RPMI7951 (cell line): ENCODE results near the gene SEMA6D. TPM values are rescaled to one million over a fixed set of nuclear protein-coding genes. Genes with fewer than 3 reads are reported as not detected.

Experiments used
- DNase-seq: peaks from one replicate; pipeline ENCODE4 v3.0.0-alpha.2; 2012; ENCODE audit warnings: low read depth
- total RNA-seq: library from RNA; depleted of rRNA; stranded (reverse); fragments of >200 nt; shearing (Covaris generic); gene quantifications from 2 replicates; pipeline ENCODE4 v1.2.3, GENCODE V29; 2014

Gene SEMA6D
- total RNA-seq, 1 experiment from 2014 or later, result 1.6 TPM

GRCh38 chr15:47787875-47788274 lies 70.6 kb downstream of the SEMA6D start:
- DNase-seq, result no peak

- no peak for DNase-seq
Measured at GRCh38 chr15:47788685-47789084, 71.4 kb downstream of the SEMA6D start.

- DNase-seq, result no peak
Measured at GRCh38 chr15:47791161-47791560, 73.9 kb downstream of the SEMA6D start.

GRCh38 chr15:47792231-47792630 lies 74.9 kb downstream of the SEMA6D start:
- no peak for DNase-seq

DNA sequence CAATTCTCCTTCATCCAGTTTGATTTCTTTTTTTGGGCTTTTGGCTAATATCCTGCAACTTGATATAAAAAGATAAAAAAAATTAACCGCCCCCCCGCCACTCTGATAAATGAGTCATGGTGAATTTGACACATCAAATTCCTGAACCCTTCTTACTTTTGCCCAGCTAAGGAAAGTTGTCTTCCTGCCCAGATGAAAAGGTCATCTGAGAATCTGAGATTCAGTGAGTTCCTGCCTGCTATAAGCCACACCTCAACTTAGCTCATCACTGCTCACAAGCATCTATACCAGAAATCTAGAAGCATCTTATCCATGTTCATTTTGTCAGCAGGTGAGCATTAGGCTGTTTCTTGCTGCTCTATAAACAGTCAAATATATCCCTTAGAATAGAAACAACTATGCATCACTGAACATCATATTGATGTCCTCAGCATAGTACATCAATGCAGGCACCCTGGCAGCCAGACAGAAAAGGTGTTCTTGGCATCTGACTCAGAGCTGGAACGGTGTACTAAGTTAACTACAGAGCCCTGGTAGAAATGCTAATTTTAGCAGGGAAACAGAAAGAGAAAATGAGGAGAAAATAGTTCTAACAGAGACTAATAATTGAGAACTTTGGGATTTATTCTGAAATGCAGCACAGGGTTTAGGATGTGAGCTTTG lies 77.1 kb downstream of the SEMA6D start:
- no peak for DNase-seq

- no peak for DNase-seq
Measured at GRCh38 chr15:47795864-47796263, 78.6 kb downstream of the SEMA6D start.

- no peak for DNase-seq
Measured at GRCh38 chr15:47796339-47796738, 79.0 kb downstream of the SEMA6D start.

DNA sequence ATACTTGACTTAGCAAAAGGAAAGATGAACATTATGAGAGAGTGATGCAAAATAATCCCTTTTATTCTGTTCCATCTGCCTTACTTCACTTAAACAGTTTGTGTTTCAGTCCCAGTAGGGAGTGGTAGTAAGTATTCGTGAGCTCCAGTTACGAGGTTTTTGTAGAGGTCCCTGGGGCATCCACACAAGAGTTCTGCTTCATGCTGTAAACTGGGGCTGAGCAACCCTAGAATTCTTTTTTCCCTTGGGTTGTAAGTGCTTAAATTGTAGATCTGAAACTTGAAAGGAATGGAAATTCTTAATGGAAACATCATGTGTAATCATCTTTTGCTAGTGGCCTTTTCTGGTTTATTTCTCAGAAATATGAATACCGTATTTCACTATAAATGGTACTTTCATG lies 79.5 kb downstream of the SEMA6D start:
- no peak for DNase-seq

DNA sequence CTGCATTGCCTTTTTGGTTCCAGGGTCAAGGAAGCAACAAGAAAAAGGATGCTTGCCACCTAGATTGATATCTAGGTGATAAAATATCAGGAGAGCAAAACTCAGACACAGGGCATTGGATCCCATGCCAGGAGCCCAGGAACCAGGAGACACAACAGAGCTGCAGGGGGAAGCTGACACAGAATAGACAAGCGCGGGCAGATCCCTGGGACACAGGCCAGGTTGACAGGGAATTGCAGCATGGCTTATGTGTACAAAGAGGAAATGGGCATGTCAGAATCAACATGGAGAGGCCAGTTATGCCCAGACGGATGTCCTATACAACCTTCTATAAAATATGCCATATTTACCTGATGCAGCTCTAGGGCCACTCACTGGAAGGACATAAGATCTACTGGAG lies 84.2 kb downstream of the SEMA6D start:
- DNase-seq, result no peak

DNA sequence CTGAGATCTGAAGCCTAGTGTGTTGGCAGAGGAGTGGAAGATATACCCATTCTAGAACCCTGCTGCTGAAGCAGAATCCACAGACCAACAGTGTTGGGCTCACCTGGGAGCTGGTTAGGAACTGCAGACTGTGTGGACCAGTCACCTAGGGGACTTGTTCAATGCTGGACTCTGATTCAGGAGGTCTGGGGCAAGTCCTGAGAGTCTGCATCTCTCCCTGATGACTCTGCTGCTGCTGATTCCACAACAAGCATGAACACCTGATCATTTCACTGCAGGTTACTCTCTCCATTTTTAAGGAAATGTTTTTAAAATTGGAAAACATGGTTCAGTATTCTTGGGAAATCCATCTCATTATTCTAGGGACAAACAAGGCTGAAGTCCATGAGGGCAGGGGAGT lies 84.9 kb downstream of the SEMA6D start:
- no peak for DNase-seq

DNA sequence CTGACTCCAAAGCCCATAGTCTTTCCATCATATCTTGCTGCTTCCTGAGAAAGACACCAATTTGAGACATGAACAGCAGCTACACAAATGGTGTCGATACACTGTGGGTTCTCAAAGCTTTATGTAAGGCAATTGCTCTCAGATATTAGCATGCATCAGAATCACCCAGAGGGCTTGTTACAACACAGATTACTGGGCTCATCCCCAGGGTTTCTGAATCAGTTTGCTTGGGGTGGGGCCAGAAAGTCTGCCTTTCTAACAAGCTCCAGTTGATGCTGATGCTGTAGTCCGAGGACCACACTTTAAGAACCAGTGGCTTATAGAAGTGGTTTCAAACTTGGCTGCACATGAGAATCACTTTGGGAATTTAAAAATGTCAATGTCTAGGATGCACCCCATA lies 86.5 kb downstream of the SEMA6D start:
- no peak for DNase-seq

DNA sequence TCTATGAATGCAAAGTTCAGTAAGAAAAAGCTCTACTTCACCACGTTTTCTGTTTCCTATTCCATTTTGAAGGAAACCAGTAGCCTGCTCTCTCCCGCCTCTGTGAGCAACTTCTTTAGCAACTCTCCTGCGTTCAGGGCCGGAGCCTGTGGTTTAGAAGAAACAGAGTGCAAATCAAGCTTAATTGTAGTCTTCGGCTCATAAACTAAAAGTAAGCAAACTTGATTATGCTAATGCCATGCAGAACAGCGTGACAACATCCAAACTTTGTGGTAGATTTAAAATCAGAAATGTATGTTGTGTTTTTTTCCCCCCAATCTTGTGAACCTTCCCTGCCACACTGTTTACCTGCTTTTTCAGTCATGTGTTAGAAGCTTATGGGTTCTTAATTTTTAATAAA lies 87.4 kb downstream of the SEMA6D start:
- no peak for DNase-seq

DNA sequence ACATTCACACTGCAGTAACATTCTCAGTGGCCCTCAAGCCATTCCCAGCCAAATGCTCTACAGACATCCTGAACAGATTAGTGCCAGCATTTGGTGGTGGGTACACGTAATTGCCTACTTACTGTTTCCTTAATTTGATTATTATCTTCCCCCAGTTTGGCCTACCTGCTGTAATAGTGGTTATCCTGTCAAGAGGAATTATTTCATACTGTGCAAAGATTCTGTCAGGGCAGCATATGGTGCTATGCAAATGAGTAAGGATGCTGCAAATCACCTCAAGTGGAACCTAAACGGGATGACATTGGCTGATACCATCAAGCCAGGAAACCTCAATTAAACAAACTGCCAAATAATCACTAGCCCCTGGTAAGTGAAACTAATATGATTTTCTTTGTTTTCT lies 88.7 kb downstream of the SEMA6D start:
- DNase-seq, result no peak

- DNase-seq, result no peak
Measured at GRCh38 chr15:47811172-47811571, 93.9 kb downstream of the SEMA6D start.

GRCh38 chr15:47812470-47812999 lies 95.2 kb downstream of the SEMA6D start:
- DNase-seq, result no peak

GRCh38 chr15:47813748-47814384 lies 96.6 kb downstream of the SEMA6D start:
- no peak for DNase-seq

DNA sequence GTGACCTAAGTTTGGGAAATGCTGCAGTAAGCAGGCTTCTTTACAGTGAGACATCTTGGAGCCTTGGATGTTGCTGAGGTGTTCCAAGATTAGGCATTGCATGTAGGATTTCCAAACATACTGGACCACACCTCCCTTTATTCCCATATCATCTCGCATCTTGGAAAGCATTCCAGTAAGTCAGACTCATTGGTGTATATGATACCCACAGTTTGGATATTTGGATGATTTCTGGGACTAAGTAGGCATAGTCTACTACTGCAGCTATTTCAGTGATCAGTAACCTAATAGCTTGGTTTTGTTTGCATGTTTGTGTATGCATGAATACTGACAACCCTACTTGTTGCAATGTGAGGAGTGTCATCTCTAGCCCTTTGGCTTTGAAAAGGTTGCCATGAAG lies 97.3 kb downstream of the SEMA6D start:
- no peak for DNase-seq

GRCh38 chr15:47817969-47818548 lies 100.8 kb downstream of the SEMA6D start:
- no peak for DNase-seq

- DNase-seq, result no peak
Measured at GRCh38 chr15:47819158-47819557, 101.9 kb downstream of the SEMA6D start.

GRCh38 chr15:47820057-47820746 lies 102.9 kb downstream of the SEMA6D start:
- no peak for DNase-seq

- no peak for DNase-seq
Measured at GRCh38 chr15:47820747-47821319, 103.5 kb downstream of the SEMA6D start.

DNA sequence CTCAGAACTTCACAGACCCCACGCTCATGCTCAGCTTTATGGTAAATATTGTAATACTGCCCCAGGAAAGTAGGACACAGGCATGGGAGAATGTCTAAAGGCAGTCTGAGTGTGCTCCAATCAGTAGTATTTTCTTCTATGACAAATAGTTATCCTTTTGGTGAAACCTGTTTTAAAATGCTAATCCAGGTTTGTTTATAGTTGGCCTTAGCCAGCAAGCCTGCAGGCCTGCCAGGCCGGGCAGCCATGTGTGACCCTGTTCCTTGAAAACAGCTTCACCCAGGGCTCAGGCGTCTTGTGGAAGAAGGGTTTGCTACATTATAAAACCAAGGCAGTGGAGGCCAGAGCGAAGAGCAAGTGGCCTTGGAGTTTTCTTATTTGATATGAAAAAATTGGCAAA lies 104.7 kb downstream of the SEMA6D start:
- DNase-seq, result no peak
